ENCODE data around the gene PCGF1.
"Not testable (repeated sequence)": the region's sequence is repeated elsewhere in the genome, so short reads cannot be mapped to it uniquely, and the experiment has no call there.

PCGF1 gene

GRCh38 chr2:74472086-74472944, 35.2 kb downstream of the PCGF1 start, which contains the start of gene MRPL53:
Gene MRPL53, minus strand, starts transcription at chr2:74472680. Its CDS starts 20 bp downstream, at chr2:74472660.
- DNase-seq (ENCODE audit: low read depth in 2 of 2), result peak; percentile 88 to 90

GRCh38 chr2:74471332-74472065, 36.0 kb downstream of the PCGF1 start:
- DNase-seq (ENCODE audit: low read depth in 2 of 2), result no peak

GRCh38 chr2:74470742-74471141, 36.8 kb downstream of the PCGF1 start:
- not testable (repeated sequence) for DNase-seq (ENCODE audit: low read depth in 2 of 2)

- DNase-seq (ENCODE audit: low read depth in 2 of 2), result no peak
Observed at GRCh38 chr2:74464406-74464805, 43.1 kb downstream of the PCGF1 start.

- DNase-seq (ENCODE audit: low read depth in 2 of 2), result no peak
Observed at GRCh38 chr2:74462786-74463105, 44.7 kb downstream of the PCGF1 start.

GRCh38 chr2:74462054-74462785, 45.3 kb downstream of the PCGF1 start:
- DNase-seq (ENCODE audit: low read depth in 2 of 2), result no peak

- DNase-seq (ENCODE audit: low read depth in 2 of 2), result no peak
Observed at GRCh38 chr2:74461187-74462053, 46.1 kb downstream of the PCGF1 start.

GRCh38 chr2:74460187-74460586, 47.3 kb downstream of the PCGF1 start:
- not testable (repeated sequence) for DNase-seq (ENCODE audit: low read depth in 2 of 2)

GRCh38 chr2:74459503-74460118, 47.9 kb downstream of the PCGF1 start:
- DNase-seq (ENCODE audit: low read depth in 2 of 2), result not testable (repeated sequence)

- no peak for DNase-seq (ENCODE audit: low read depth in 2 of 2)
Observed at GRCh38 chr2:74458938-74459363, 48.5 kb downstream of the PCGF1 start.

GRCh38 chr2:74458132-74458937, 49.2 kb downstream of the PCGF1 start, which contains the start of gene WBP1:
Gene WBP1, plus strand, starts transcription at chr2:74458438. Its CDS starts 165 bp downstream, at chr2:74458603.
- DNase-seq (ENCODE audit: low read depth in 2 of 2), result peak; percentile 99

GRCh38 chr2:74457549-74458131, 49.9 kb downstream of the PCGF1 start:
- peak; percentile 79 to 80 for DNase-seq (ENCODE audit: low read depth in 2 of 2)

- DNase-seq (ENCODE audit: low read depth in 2 of 2), result no peak
Observed at GRCh38 chr2:74457129-74457548, 50.4 kb downstream of the PCGF1 start.
